GM18867 (cell line): ENCODE measurements around the gene STAM2.
"Not testable (repeated sequence)": the region's sequence is repeated elsewhere in the genome, so short reads cannot be mapped to it uniquely, and the experiment has no call there.

Source experiments
- ATAC-seq: cut with Tn5 transposase; IDR thresholded peaks from one replicate; pipeline ENCODE4 v1.9.1; 2021; ENCODE audit warnings: mild to moderate bottlenecking, moderate library complexity; ENCODE audit not compliant: unreplicated experiment

STAM2 gene

DNA sequence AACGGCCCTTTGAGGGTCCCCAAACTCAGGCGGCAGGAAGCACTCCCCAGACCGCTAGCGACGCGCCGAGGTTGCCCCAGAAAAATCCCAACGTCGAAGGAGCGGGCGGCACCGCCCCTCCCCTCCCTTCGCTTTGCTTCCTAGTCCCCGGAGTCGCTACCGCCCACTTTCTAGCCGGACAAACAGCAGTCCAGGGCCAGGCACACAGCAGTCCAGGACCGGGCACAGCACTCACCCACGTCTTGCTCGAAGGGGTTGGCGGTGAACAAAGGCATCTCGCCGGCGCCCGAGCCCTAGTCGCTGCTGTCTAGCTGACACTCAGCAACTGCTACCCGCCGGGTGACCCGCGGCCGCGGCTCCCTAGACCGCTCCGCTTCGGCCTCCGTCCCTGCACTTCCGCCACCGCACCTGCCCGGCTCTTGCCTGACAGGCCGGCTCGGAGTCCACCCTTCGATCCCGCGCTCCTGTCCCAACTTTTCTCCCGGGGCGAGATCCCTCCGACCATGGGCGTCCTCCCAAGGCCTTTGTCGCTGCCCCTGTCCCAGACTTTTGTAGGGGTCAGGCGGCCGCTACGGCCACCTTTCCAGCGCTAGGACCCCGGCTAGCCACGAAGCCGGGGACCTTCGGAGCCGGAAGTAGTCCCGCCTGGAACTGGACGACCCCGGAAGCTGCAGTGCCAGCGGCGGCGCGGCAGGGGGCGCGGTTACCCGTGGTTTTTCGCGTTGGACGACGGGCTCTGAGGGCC is at the start of gene STAM2:
Gene STAM2, minus strand, starts transcription at position 396 of the 745 bp plus-strand sequence. Its CDS starts 121 bp downstream, at position 275.
- ATAC-seq, result peak; percentile 81

DNA sequence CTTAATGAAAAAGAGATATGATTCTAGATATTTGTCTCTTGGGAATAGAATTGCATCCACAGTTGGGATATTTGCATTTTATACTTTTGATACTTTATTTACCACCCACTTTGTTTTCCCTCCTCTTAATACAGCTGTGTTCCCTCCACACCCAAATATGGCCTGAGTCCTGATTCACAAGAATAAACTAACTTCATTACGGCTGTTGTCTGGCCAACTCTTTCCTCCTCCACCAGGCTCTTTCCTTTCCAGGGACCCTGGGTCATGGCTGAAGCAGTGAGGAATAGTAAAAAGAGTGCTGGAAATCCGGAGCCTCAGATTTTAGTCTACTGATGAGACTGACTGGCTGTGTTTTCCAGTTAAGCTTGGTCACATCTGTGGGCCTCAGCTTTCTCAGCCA is 48.4 kb upstream of the STAM2 start:
- no peak for ATAC-seq

- no peak for ATAC-seq
Observed at GRCh38 chr2:152222975-152223637, 47.5 kb upstream of the STAM2 start.

DNA sequence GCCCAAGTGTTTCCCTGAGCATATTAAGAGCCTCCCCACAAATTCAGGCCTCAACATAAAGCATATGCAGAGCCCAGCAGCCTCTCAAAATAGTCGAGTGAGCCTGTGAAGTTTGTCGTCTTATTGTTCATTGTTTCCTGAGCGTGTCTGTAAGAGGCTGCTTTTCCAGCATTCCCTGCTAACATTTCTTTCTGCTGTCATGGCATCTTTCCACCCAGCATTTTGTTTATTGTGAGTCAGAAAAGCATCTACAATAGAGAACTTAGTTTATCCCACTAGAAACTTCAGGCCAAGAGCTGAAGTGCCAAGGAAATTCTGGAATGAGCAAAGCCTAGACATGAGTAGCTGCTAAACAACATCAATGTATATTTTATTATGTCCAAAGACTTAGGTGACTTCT is 46.3 kb upstream of the STAM2 start:
- no peak for ATAC-seq

DNA sequence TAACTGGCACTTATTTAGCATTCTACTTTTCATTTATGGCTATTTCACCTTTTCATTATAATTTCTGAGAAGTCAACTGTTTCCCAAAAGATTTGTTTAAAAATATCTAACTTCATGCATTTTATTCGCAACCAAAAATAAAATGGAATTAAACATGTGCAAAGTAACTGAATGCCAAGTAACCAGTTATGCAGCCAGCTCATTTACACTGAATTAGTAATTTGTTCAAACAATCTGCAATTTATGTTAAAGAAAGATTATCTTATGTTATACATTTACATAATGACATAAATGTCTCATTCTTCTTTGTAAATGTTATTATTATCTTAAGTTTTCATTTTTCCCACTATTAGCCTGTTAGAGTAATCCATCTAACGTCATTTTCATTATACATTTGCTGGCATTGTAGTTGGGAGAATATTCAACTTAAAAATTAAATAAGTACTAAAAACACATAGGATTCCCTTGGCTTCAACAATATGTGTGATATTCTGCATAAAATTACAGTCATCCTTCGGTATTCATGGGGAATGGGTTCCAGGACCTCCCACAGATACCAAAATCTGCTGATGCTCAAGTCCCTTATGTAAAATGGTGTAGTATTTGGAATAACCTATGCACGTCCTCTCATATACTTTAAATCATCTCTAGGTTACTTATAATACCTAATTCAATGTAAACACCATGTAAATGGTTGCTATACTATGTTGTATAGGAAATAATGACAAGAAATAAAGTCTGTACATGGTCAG is 43.7 kb upstream of the STAM2 start:
- no peak for ATAC-seq

DNA sequence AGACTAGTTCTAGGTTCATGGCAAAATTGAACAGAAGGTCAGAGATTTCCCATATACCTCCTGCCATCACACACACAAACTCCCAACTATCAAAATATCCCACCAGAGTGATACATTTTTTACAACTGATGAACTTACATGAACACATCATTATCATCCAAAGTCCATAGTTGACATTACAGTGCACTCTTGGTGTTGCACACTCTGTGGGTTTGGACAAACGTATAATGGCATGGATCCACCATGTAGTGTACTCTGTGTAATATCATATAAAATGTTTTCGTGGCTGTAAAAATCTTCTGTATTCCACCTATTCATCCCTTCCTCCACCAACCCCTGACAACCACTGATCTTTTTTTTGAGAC is 25.9 kb upstream of the STAM2 start:
- ATAC-seq, result no peak

DNA sequence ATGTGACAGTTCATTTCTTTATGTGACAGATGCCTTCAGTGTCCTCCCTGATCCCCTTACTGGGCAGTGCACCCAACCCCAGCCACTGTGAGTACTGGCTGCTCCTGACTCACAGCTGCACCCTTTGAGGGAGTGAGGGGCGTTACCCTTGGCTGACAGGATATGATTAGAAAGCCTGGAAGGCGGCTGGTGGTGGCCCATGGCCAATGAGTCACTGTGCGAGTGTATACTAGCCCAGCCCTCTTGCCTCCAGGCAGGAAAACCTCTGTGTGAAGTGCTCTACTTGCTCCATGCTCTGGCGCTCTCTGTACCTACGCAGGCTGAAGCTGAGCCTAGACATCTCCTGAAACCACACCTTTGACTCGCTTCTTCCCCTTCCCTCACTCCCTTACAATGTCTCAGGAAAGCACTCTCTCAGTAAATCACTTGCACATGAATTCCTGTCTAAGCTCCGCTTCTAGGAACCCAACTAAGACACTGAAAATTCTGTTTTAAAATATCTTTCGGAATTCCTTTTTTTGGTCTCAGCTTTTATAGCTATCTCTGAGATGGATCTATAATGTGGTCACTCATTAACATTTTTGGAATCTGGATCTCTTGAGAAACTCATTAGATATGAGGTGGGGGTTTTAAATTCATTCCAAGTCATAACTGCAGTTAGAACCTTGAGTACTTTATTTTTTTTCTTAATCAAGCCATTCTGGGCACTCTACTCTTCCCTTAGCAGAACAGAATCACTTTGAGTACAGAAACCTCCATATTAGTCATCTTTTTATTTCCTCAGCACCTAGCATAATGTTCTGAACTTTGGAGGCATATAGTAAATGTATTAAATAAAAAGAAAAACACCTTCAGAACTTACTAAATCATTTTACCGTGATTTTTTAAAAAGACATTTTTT is 25.3 kb upstream of the STAM2 start:
- no peak for ATAC-seq

- no peak for ATAC-seq
Observed at GRCh38 chr2:152200101-152200500, 24.5 kb upstream of the STAM2 start.

DNA sequence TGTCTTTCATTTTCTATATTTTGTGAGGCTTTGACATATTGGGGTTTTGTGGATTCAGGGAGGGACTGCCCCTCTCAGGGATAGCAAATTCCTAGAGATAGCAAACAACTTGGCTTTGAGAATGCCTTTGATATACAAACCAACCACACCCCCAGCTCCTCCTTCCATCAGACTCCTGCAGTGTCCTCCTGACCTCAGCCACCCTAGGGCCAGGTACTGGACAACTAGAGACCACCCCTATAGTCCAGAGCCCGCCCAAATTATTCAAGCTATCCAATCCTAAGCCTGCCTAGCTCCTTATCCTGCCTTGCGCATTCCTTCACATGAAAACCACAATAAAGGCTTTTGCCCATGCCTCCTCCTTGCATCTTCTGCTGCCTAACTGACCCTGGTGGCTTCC is 22.9 kb upstream of the STAM2 start:
- no peak for ATAC-seq

DNA sequence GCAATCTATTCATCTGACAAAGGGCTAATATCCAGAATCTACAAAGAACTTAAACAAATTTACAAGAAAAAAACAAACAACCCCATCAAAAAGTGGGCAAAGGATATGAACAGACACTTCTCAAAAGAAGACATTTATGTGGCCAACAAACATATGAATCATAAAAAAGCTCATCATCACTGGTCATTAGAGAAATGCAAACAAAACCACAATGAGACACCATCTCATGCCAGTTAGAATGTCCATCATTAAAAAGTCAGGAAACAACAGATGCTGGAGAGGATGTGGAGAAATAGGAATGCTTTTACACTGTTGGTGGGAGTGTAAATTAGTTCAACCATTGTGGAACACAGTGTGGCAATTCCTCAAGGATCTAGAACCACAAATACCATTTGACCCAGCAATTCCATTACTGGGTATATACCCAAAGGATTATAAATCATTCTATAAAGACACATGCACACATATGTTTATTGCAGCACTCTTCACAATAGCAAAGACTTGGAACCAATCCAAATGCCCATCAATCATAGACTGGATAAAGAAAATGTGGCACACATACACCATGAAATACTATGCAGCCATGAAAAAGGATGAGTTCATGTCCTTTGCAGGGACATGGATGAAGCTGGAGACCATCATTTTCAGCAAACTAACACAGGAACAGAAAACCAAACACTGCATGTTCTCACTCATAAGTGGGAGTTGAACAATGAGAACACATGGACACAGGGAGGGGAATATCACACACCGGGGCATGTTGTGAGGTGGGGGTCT is 22.1 kb upstream of the STAM2 start:
- not testable (repeated sequence) for ATAC-seq

DNA sequence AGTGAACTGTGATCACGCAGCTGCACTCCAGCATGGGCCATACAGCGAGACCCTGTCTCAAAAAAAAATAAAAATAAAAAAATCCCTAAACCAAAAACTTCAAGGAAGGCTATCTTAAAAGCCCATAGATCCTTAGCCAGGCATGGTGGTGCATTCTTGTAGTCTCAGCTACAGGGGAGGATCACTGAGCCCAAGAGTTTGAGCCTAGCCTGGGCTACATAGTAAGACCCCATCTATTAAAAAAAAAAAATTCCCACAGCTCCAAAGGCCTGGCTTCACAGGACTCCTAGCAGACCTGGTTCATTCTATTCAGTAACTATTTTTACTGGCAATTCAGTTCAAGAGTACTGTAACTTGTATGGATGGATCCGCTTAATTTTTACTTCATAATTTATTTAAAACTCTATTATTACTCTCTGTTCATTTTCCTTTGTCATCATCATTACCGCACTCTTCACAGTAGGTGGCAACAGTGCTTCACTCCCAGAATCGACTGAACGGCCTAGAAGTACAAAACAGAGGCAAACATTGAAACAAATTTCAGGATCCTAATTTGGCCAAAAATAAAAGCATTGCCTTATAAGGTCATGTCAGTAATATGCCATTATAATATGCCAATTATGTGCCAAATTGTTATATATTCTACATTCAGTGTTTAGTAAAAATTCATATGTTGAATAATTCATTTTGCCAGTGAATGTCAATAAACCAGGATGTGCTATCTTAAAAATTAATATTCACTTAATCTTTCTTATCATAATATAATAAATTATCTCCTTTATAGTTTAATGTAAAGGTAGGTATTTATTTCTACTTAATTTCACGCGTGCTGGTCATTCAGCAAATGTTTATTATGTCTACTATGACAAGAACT is 14.3 kb upstream of the STAM2 start:
- ATAC-seq, result peak; percentile 84

- not testable (repeated sequence) for ATAC-seq
Observed at GRCh38 chr2:152186808-152187207, 11.2 kb upstream of the STAM2 start.

DNA sequence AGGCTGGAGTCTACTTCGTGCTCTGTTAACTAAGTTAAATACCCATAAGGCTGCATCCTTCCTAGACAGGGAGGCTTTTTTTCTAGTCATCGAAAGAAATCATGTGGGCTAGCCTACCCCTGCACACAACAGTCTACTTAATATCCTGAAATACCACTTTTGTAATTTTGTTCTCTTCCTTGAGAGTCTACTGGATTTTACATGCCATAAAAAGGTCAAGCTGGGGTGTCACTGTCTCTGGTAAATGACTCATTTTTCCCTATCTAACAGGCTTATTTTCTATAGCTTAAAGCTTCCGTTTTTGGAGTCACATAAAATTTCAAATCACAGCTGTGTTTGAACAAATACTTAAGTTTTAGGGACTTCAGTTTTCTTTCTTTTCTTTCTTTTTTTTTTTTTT is 10.7 kb upstream of the STAM2 start:
- no peak for ATAC-seq

GRCh38 chr2:152183401-152184073 is 8.0 kb upstream of the STAM2 start:
- no peak for ATAC-seq

GRCh38 chr2:152177667-152178066 is 2.1 kb upstream of the STAM2 start:
- ATAC-seq, result not testable (repeated sequence)

- peak; percentile 24 for ATAC-seq
Observed at GRCh38 chr2:152176113-152176714, 651 bp upstream of the STAM2 start.

DNA sequence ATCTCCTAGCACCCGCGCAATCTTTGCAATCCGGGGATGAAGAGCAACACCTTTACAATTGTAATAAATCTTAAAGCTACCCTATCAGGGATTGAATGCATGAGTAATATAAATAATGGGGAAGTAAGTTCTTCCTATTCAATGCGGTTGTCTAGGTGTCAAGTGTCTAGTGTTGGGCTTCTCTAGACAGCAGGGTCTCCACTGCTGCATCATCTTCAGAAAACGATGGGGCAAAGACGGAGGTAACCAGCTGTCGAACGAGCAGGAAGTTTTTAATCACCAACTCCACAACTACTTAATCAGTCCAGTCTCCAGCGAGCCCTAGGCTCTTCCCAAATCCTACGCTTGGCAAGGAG is 573 bp downstream of the STAM2 start:
- peak; percentile 29 for ATAC-seq

DNA sequence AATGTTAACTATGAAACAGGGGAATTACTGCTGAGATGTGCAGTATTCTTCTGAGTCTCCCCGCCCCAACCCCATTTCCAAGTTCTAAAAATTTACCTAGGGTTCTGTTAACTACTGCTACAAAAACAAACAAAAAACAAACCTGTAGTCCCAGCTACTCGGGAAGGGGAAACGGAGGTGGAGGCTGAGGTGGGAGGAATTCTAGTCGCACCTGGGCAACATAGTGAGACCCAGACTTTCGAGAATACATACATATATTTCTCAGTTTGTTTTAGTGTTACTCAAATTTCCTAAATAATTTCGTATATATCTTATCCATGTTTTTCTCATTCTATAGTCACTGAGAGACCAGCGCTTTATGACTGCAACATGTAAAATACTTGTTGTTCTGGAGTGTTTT is 989 bp downstream of the STAM2 start:
- no peak for ATAC-seq
